Cardiac fibroblast (primary cell): ENCODE results near the gene TTLL9.

Experiments
- DNase-seq, 2 donors: peaks; one replicate each; pipeline versions ENCODE4 v3.0.0 to v3.0.0-alpha.2; 2010; ENCODE audit warnings: low read depth in 2 of 2
- H3K4me3 ChIP-seq, 2 donors: replicated peaks in 1 of 2; 1 replicate in 1 of 2; 2 replicates in 1 of 2; pipeline ENCODE4 v1.5.1; 2011; ENCODE audit warnings: low read depth in 2 of 2, low read length in 2 of 2, mild to moderate bottlenecking in 2 of 2, moderate library complexity in 1 of 2
- CTCF ChIP-seq: IDR thresholded peaks from one replicate; pipeline ENCODE4 v1.5.1; 2011; ENCODE audit warnings: low read depth, mild to moderate bottlenecking, low read length, inconsistent platforms

TTLL9 gene

GRCh38 chr20:31967830-31968249 is 97.4 kb downstream of the TTLL9 start, which contains the start of gene XKR7:
XKR7 (plus strand) TSS chr20:31968151; CDS start chr20:31968176, 25 bp downstream.
- DNase-seq = no peak
- H3K4me3 ChIP-seq = no peak within 1 kb of the TSS
- no peak for TF ChIP-seq CTCF

- DNase-seq = peak; percentile 58 to 73
- no peak for TF ChIP-seq CTCF
- no peak overlapping the region for H3K4me3 ChIP-seq
Measured at GRCh38 chr20:31968291-31969126, 98.1 kb downstream of the TTLL9 start.

- no peak for DNase-seq
- no peak overlapping the region for H3K4me3 ChIP-seq
- TF ChIP-seq CTCF = no peak
Measured at GRCh38 chr20:31969991-31970390, 99.6 kb downstream of the TTLL9 start.

GRCh38 chr20:31972471-31973021 is 102.1 kb downstream of the TTLL9 start:
- no peak overlapping the region for H3K4me3 ChIP-seq
- TF ChIP-seq CTCF = no peak
- peak in 1 of 2 donors; percentile 16 for DNase-seq

GRCh38 chr20:31974296-31974695 is 103.9 kb downstream of the TTLL9 start:
- no peak overlapping the region for H3K4me3 ChIP-seq
- no peak for DNase-seq
- no peak for TF ChIP-seq CTCF

GRCh38 chr20:31974951-31975487 is 104.6 kb downstream of the TTLL9 start:
- no peak overlapping the region for H3K4me3 ChIP-seq
- TF ChIP-seq CTCF = no peak
- no peak for DNase-seq
